Peyer's patch (tissue), 4 donors: Measurements from ENCODE around the gene PRADC1. TPM values are rescaled to one million over a fixed set of nuclear protein-coding genes. Genes with fewer than 3 reads are reported as not detected.

Source experiments
- DNase-seq, 3 donors: peaks; one replicate each; pipeline ENCODE4 v3.0.0-alpha.2; 2017 to 2019
- H3K27ac ChIP-seq, 4 donors: fragments of 200-600 bp; sonication (generic); one replicate each; pipeline ENCODE4 v1.5.1; 2016 to 2019
- H3K27me3 ChIP-seq, 2 donors: fragments of 200-600 bp; sonication (generic); one replicate each; pipeline ENCODE4 v1.5.1; 2019
- H3K36me3 ChIP-seq, 3 donors: fragments of 200-600 bp; sonication (generic); one replicate each; pipeline ENCODE4 v1.5.1; 2016 to 2019
- H3K4me1 ChIP-seq, 4 donors: fragments of 200-600 bp; sonication (generic); one replicate each; pipeline ENCODE4 v1.5.1; 2016 to 2019
- H3K4me3 ChIP-seq, 4 donors: fragments of 200-600 bp; sonication (generic); 1 replicate in 3 of 4; 2 replicates in 1 of 4; pipeline ENCODE4 v1.5.1; 2016 to 2019; ENCODE audit warnings: mild to moderate bottlenecking in 1 of 4
- H3K9me3 ChIP-seq, 4 donors: fragments of 200-600 bp; sonication (generic); one replicate each; pipeline ENCODE4 v1.5.1; 2016 to 2019; ENCODE audit warnings: mild to moderate bottlenecking in 1 of 4
- POLR2A ChIP-seq, 2 donors: fragments of 450-650 bp; IDR thresholded peaks; one replicate each; pipeline ENCODE4 v1.5.1; 2017; ENCODE audit warnings: antibody characterized with exemption in 2 of 2, mild to moderate bottlenecking in 2 of 2, moderate library complexity in 2 of 2
- total RNA-seq, 4 donors: library from RNA; depleted of rRNA; stranded (reverse); fragments of >200 nt; gene quantifications; one replicate each; pipeline ENCODE4 v1.1.0, GENCODE V29; 2016
- TF ChIP-seq, protein P1 (sequence below), 6 experiments: fragments of 450-650 bp in 4 of 6; fragments of 200-600 bp in 2 of 6; sonication (generic) in 1 of 6; IDR thresholded peaks; one replicate each; pipeline ENCODE4 v1.5.1; 2017 to 2019; ENCODE audit warnings: antibody characterized with exemption in 6 of 6, mild to moderate bottlenecking in 3 of 6, moderate library complexity in 1 of 6

Gene PRADC1
- total RNA-seq, 4 donors from 2014 or later: 30.5 to 69.9 (median 41.4) TPM

DNA sequence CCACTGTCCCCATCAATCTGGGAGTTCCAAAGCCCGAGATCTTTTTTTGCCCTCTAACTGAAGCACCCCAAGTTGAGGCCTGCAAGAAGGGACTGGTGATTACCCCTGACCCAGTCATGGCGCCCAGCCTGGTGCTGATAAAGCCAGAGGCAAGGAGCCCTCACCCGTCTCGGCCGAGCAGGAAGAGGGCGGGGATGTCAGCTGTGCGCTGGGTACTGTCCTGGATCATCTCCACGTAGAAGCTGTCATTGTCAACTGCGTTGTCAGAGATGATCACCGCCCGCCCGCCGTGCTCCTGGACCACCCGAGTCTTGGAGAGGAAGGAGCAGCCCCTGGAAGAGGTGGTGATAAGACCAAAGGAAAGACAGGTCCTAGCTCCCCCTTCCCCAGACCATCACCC, 4.4 kb downstream of the PRADC1 start:
- no peak overlapping the region for H3K4me3 ChIP-seq
- no peak overlapping the region for H3K27ac ChIP-seq
- peaks cover 0 to 6% (median 2%) of the 10 kb centered on the region in 4 donors for H3K4me1 ChIP-seq
- TF ChIP-seq, protein P1, sequence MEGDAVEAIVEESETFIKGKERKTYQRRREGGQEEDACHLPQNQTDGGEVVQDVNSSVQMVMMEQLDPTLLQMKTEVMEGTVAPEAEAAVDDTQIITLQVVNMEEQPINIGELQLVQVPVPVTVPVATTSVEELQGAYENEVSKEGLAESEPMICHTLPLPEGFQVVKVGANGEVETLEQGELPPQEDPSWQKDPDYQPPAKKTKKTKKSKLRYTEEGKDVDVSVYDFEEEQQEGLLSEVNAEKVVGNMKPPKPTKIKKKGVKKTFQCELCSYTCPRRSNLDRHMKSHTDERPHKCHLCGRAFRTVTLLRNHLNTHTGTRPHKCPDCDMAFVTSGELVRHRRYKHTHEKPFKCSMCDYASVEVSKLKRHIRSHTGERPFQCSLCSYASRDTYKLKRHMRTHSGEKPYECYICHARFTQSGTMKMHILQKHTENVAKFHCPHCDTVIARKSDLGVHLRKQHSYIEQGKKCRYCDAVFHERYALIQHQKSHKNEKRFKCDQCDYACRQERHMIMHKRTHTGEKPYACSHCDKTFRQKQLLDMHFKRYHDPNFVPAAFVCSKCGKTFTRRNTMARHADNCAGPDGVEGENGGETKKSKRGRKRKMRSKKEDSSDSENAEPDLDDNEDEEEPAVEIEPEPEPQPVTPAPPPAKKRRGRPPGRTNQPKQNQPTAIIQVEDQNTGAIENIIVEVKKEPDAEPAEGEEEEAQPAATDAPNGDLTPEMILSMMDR (IDR thresholded peaks at IDR 0.05): no peak
- no peak for TF ChIP-seq POLR2A (IDR thresholded peaks at IDR 0.05)
- H3K27me3 ChIP-seq: no peaks in the 10 kb centered on the region
- no peak for DNase-seq
- H3K36me3 ChIP-seq: peaks cover 0 to 54% (median 0%) of the 10 kb centered on the region in 3 donors
- no peaks in the 10 kb centered on the region for H3K9me3 ChIP-seq

DNA sequence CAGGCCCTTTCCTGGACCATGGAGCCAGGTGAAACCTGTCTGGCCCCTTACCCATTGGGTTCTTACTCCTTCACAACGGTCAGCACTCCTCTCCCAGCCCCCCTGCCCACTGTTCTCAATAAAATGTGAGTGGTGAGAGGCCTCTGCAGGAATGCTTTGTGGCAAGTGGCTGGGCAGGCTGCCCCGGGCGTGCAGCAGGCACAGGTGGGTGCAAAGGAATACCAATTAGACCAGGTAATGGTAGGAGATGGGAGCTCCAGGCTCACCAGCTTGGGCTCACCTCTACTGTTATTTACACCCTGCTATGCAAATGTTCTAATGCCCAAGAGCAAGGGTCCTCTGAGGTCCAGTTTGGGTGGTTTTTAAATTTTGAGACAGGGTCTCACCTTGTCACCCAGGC, 6.0 kb downstream of the PRADC1 start:
- no peak for TF ChIP-seq POLR2A (IDR thresholded peaks at IDR 0.05)
- TF ChIP-seq, protein P1 (IDR thresholded peaks at IDR 0.05): no peak
- H3K9me3 ChIP-seq: no peaks in the 10 kb centered on the region
- no peak overlapping the region for H3K27ac ChIP-seq
- peaks cover 0 to under 1% (median 0%) of the 10 kb centered on the region in 4 donors for H3K4me1 ChIP-seq
- peaks cover 0 to 65% (median 0%) of the 10 kb centered on the region in 3 donors for H3K36me3 ChIP-seq
- DNase-seq: no peak
- no peaks in the 10 kb centered on the region for H3K27me3 ChIP-seq
- no peak overlapping the region for H3K4me3 ChIP-seq

DNA sequence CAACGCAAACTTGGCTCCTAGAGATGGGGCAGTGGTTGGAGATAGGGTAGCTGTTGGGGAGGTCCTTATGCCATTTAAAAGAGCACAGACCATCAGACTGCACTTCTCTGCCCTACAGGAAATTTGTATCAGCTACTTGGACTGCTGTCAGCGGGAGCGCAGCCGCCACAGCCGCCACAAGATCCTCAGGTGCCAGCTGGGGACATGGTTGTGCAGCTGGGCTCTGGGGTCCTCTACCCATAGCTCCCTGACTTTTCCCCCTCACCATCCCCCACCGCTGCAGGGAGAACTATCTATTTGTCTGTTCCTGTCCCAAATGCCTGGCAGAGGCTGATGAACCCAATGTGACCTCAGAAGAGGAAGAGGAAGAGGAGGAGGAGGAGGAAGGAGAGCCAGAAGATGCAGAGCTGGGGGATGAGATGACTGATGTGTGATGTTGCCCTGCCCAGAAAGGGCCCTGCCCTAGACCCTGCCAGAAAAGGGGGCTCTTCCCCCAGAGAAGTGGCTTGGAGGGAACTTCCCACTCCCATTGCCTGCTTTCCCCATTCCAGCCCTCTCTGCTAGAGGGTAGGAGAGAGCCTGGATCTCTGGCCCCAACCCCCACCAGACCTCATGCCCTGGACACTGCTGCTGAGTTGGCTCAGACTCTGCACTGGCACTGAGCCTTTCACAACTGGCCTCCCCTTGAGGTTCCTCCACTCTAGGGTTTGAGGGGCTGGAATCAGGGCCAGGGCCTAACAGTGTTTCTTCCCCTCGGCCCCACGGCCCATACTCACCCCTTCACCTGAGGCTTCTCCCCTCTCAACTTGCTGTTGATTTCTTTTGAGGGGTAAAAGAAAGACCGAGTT, 7.3 kb downstream of the PRADC1 start:
- H3K4me3 ChIP-seq: no peak overlapping the region
- TF ChIP-seq POLR2A (IDR thresholded peaks at IDR 0.05): no peak
- TF ChIP-seq, protein P1 (IDR thresholded peaks at IDR 0.05): no peak
- H3K36me3 ChIP-seq: peaks cover 0 to 72% (median 0%) of the 10 kb centered on the region in 3 donors
- no peaks in the 10 kb centered on the region for H3K9me3 ChIP-seq
- DNase-seq: no peak
- no peaks in the 10 kb centered on the region for H3K27me3 ChIP-seq
- H3K27ac ChIP-seq: no peak overlapping the region
- no peaks in the 10 kb centered on the region for H3K4me1 ChIP-seq

DNA sequence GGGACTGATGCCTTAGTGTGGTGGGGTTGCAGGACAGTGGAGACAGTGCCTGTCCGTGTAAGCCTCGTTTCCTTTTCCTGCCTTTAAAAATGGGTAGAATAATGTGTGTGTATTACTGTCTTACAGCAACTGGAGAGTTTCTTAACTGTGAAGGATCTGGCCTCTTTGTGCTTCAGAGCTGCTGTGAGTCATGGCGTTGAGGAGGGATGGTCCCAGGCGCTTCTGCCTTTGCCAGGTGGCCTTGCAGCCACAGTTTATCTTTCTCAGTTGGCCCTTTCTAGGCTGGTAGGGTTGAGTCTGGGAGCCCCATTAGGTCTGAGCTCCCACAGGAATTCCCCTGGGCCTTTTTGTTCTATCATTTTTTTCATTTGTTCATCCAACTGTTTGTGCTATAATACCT, 9.2 kb downstream of the PRADC1 start:
- DNase-seq: no peak
- TF ChIP-seq POLR2A (IDR thresholded peaks at IDR 0.05): no peak
- TF ChIP-seq, protein P1 (IDR thresholded peaks at IDR 0.05): no peak
- Histone ChIP-seq H3K36me3 (peaks cover 0 to 66% (median 0%) of the 10 kb centered on the region in 3 donors), H3K4me3 (no peak overlapping the region), H3K27me3 (no peaks in the 10 kb centered on the region), H3K4me1 (no peaks in the 10 kb centered on the region), H3K27ac (no peak overlapping the region), H3K9me3 (no peaks in the 10 kb centered on the region)

DNA sequence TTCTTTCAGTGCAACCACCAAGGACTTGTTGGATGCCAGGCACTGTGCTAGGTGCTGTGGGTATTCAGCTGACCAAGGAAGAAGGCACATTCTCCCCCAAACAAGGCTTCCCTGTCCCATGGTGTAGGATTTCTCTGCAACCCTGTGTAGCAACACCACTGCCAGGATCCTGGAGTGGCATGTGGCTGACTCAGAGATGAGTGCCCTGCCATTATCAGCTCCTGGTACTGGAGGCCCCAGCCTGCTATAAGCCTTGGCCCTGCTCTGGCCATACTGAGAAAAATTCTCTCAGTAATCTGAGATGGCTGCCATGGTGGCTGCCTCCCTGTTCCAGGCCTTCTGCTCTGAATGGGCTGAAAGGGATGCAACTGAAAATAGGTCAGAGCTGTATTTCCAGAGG, 14.7 kb downstream of the PRADC1 start:
- Histone ChIP-seq H3K36me3 (peaks cover 0 to 18% (median 0%) of the 10 kb centered on the region in 3 donors), H3K4me1 (peaks cover 0 to 17% (median 5%) of the 10 kb centered on the region in 4 donors), H3K9me3 (no peaks in the 10 kb centered on the region), H3K27ac (no peak overlapping the region), H3K4me3 (no peak overlapping the region), H3K27me3 (no peaks in the 10 kb centered on the region)
- no peak for DNase-seq
- no peak for TF ChIP-seq POLR2A (IDR thresholded peaks at IDR 0.05)
- TF ChIP-seq, protein P1 (IDR thresholded peaks at IDR 0.05): no peak
